GM12892 (cell line): ENCODE measurements around the gene PLAU.

Source experiments
- POLR2A ChIP-seq: IDR thresholded peaks from 2 replicates; pipeline ENCODE4 v1.6.1; 2011; ENCODE audit warnings: low read depth, low read length, control low read depth
- TAF1 ChIP-seq: IDR thresholded peaks from 2 replicates; pipeline ENCODE4 v1.6.1; 2011; ENCODE audit warnings: low read depth, mild to moderate bottlenecking, control low read depth, low read length, borderline replicate concordance

- TF ChIP-seq TAF1 (no peak), POLR2A (no peak)
These were observed at the start of gene PLAU for GRCh38 chr10:73910764-73911552.
